Spleen (tissue), 11 donors: ENCODE data around the gene MICAL2. TPM values are rescaled to one million over a fixed set of nuclear protein-coding genes. Genes with fewer than 3 reads are reported as not detected.

ENCODE experiments used
- DNase-seq: peaks from one replicate; pipeline ENCODE4 v3.0.0-alpha.2; 2020
- H3K27ac ChIP-seq, 8 donors: fragments of 200-600 bp; sonication (generic) in 7 of 8; 1 replicate in 4 of 8; 2 replicates in 4 of 8; pipeline versions ENCODE4 v1.5.0 to v1.8.0; 2016 to 2021; ENCODE audit warnings: inconsistent platforms in 4 of 8, mild to moderate bottlenecking in 4 of 8, moderate library complexity in 1 of 8
- H3K27me3 ChIP-seq, 7 donors: fragments of 200-600 bp; sonication (generic) in 6 of 7; replicated peaks in 1 of 7; 1 replicate in 4 of 7; 2 replicates in 3 of 7; pipeline versions ENCODE4 v1.5.0 to v1.8.0; 2016 to 2021; ENCODE audit warnings: inconsistent platforms in 3 of 7, mild to moderate bottlenecking in 1 of 7
- H3K36me3 ChIP-seq, 6 donors: fragments of 200-600 bp; sonication (generic) in 5 of 6; 1 replicate in 4 of 6; 2 replicates in 2 of 6; pipeline versions ENCODE4 v1.5.0 to v1.8.0; 2016 to 2021; ENCODE audit warnings: inconsistent platforms in 2 of 6
- H3K4me1 ChIP-seq, 6 donors: fragments of 200-600 bp; sonication (generic) in 5 of 6; 1 replicate in 3 of 6; 2 replicates in 3 of 6; pipeline versions ENCODE4 v1.5.0 to v1.8.0; 2016 to 2021; ENCODE audit warnings: inconsistent platforms in 3 of 6
- H3K4me3 ChIP-seq, 8 donors: fragments of 200-600 bp; sonication (generic) in 7 of 8; 1 replicate in 4 of 8; 2 replicates in 4 of 8; pipeline versions ENCODE4 v1.5.0 to v1.8.0; 2016 to 2021; ENCODE audit warnings: inconsistent platforms in 4 of 8, mild to moderate bottlenecking in 4 of 8, moderate library complexity in 2 of 8
- H3K9me3 ChIP-seq, 8 donors: fragments of 200-600 bp; sonication (generic) in 7 of 8; 1 replicate in 4 of 8; 2 replicates in 4 of 8; pipeline versions ENCODE4 v1.5.0 to v1.8.0; 2016 to 2021; ENCODE audit warnings: inconsistent platforms in 4 of 8
- POLR2A ChIP-seq, 3 donors: fragments of 450-650 bp; IDR thresholded peaks; one replicate each; pipeline ENCODE4 v1.5.1; 2017; ENCODE audit warnings: antibody characterized with exemption in 3 of 3, mild to moderate bottlenecking in 1 of 3
- POLR2AphosphoS5 ChIP-seq, 3 donors: sonication (generic); formaldehyde crosslinking; IDR thresholded peaks; one replicate each; pipeline ENCODE4 v1.5.1; 2017; ENCODE audit warnings: antibody characterized with exemption in 3 of 3
- WGBS, 5 donors: extraction: QIAGEN DNeasy Blood & Tissue Kit in 3 of 5; methylation state at CpG; one replicate each; pipeline versions ENCODE4 v1.1.5 to v1.1.7; 2013 to 2018; 5-methylcytosine and 5-hydroxymethylcytosine counted together
- intact Hi-C: fragments of 100-400 bp; cut with DNase I; formaldehyde crosslinking; loops from one replicate; pipeline ENCODE4 v1.15.0; 2023; ENCODE audit warnings: low total_unique reads
- polyA plus RNA-seq, 3 donors: library from polyadenylated mRNA; stranded (reverse); fragments of 200-250 nt; gene quantifications; one replicate each; pipeline ENCODE4 v1.2.1, GENCODE V29; 2013
- total RNA-seq, 7 donors: library from RNA; depleted of rRNA in 3 of 7; stranded (reverse); fragments of >200 nt in 3 of 7; fragmentation: NEBNext Ultra II Directional in 4 of 7; extraction: Animal tissue kit (Norgen Biotek cat#: 25700) in 4 of 7; gene quantifications; one replicate each; pipeline versions ENCODE4 v1.1.0 to v1.2.1, GENCODE V29; 2016 to 2021
- TF ChIP-seq, protein P1 (sequence below), 11 experiments: fragments of 200-600 bp in 7 of 11; fragments of 450-650 bp in 4 of 11; sonication (generic) in 4 of 11; IDR thresholded peaks in 8 of 11; conservative IDR thresholded peaks in 3 of 11; 1 replicate in 7 of 11; 2 replicates in 4 of 11; pipeline versions ENCODE4 v1.4.0 to v1.8.0; 2016 to 2021; ENCODE audit warnings: antibody characterized with exemption in 11 of 11, inconsistent platforms in 4 of 11, mild to moderate bottlenecking in 1 of 11
- donor health status: healthy with polysubstance abuse.
- donor health status: DM: no; HTN: no; CAD: no; lungs with moderate emphysema.
- donor health status: DM: no; HTN: no; CAD: no.
- donor health status: Bipolar disorder and iron deficiency.
- donor health status: healthy.
- donor health status: DM: no; HTN: no; CAD: no.
- donor health status: DM: yes; HTN: yes; CAD: no.

Gene MICAL2
- total and polyA plus RNA-seq, 10 donors: 1.9 to 50.8 (median 32.3) TPM

DNA sequence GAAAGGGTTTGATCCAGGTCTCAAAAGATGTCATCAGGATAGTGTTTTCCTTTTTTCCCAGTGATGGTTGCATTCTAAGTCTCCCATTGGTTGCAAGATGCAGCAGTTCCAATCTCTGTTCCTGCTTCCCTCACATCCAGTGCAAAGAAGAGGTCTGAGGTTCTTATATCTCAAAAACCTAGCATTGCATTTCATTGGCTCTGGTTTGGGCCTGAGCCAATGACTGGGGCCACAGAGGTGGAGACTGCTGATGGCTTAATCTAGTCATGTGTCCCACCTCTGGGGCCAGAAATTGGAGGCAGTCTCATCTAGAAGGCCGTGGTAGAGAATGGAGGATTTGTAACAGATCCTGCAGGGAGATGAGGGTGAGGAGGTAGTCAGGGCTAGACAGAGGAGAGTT lies 13.2 kb upstream of the MICAL2 start:
- Histone ChIP-seq H3K27ac (no peak overlapping the region), H3K4me1 (peaks cover 0 to 24% (median 5%) of the 10 kb centered on the region in 6 donors), H3K9me3 (no peaks in the 10 kb centered on the region), H3K27me3 (peaks cover 0 to 3% (median 0%) of the 10 kb centered on the region in 7 donors), H3K36me3 (no peaks in the 10 kb centered on the region), H3K4me3 (no peak overlapping the region)
- 72 to 88% (median 79%) methylated on average over 1 of the region's 1 CpG for WGBS, 5 donors
- intact Hi-C loops: no loop called here
- DNase-seq: no peak
- TF ChIP-seq, protein P1, sequence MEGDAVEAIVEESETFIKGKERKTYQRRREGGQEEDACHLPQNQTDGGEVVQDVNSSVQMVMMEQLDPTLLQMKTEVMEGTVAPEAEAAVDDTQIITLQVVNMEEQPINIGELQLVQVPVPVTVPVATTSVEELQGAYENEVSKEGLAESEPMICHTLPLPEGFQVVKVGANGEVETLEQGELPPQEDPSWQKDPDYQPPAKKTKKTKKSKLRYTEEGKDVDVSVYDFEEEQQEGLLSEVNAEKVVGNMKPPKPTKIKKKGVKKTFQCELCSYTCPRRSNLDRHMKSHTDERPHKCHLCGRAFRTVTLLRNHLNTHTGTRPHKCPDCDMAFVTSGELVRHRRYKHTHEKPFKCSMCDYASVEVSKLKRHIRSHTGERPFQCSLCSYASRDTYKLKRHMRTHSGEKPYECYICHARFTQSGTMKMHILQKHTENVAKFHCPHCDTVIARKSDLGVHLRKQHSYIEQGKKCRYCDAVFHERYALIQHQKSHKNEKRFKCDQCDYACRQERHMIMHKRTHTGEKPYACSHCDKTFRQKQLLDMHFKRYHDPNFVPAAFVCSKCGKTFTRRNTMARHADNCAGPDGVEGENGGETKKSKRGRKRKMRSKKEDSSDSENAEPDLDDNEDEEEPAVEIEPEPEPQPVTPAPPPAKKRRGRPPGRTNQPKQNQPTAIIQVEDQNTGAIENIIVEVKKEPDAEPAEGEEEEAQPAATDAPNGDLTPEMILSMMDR (IDR thresholded peaks at IDR 0.05 in 8 of 11, conservative IDR thresholded peaks at IDR 0.05 in 3 of 11): no peak
- TF ChIP-seq POLR2A (IDR thresholded peaks at IDR 0.05): no peak
- no peak for TF ChIP-seq POLR2AphosphoS5 (IDR thresholded peaks at IDR 0.05)

- intact Hi-C loops: no loop called here
- Histone ChIP-seq H3K4me1 (peaks cover 0 to 29% (median 5%) of the 10 kb centered on the region in 6 donors), H3K36me3 (no peaks in the 10 kb centered on the region), H3K9me3 (no peaks in the 10 kb centered on the region), H3K27me3 (peaks cover 0 to 4% (median 0%) of the 10 kb centered on the region in 7 donors), H3K4me3 (no peak overlapping the region), H3K27ac (no peak overlapping the region)
- 78 to 89% (median 84%) methylated on average over 3 of the region's 3 CpGs for WGBS, 5 donors
- TF ChIP-seq, protein P1 (IDR thresholded peaks at IDR 0.05 in 8 of 11, conservative IDR thresholded peaks at IDR 0.05 in 3 of 11): no peak
- TF ChIP-seq POLR2A (IDR thresholded peaks at IDR 0.05) (no peak), POLR2AphosphoS5 (IDR thresholded peaks at IDR 0.05) (no peak)
- DNase-seq: no peak
These were observed 11.8 kb upstream of the MICAL2 start for GRCh38 chr11:12098601-12099000.

DNA sequence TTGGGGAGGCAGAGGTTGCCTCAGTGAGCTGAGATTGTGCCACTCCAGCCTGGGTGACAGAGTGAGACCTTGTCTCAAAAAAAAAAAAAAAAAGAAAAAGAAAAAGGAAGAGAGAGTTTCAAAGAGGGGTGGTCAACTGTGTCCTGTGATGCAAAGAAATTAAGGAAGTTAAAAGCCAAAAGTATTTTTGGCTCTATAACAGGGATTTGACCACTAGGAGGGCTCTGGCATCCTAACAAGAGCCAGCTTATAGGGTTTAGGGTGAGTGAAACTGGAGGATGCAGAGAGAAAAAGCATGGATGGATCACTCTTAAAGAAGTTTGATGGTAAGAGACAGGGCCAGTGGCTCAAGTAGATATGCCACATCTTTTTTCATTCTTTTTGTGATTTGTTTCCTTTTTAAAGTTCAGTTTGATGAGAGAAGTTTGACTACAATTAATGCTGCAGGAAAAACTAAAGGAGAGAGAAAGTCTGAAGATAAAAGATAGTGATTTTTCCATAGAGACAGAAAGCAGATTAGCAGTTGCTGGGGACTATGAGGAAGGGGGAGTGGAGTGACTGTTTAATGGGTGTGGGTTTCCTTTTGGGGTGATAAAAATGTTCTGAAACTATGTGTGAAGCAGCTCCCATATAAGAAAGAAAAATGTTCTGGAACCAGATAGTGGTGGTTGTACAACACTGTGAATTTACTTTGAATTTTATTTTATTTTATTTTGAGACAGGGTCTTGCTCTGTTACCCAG lies 11.1 kb upstream of the MICAL2 start:
- TF ChIP-seq, protein P1 (IDR thresholded peaks at IDR 0.05 in 8 of 11, conservative IDR thresholded peaks at IDR 0.05 in 3 of 11): no peak
- TF ChIP-seq POLR2AphosphoS5 (IDR thresholded peaks at IDR 0.05): no peak
- no peak for TF ChIP-seq POLR2A (IDR thresholded peaks at IDR 0.05)
- no peak for DNase-seq
- no peaks in the 10 kb centered on the region for H3K9me3 ChIP-seq
- H3K4me3 ChIP-seq: no peak overlapping the region
- H3K27ac ChIP-seq: no peak overlapping the region
- H3K36me3 ChIP-seq: no peaks in the 10 kb centered on the region
- H3K27me3 ChIP-seq: peaks cover 0 to 4% (median 0%) of the 10 kb centered on the region in 7 donors
- intact Hi-C loops: no loop called here
- H3K4me1 ChIP-seq: peaks cover 0 to 25% (median 5%) of the 10 kb centered on the region in 6 donors

GRCh38 chr11:12100429-12100828 lies 10.0 kb upstream of the MICAL2 start:
- WGBS, 5 donors: 75 to 97% (median 84%) methylated on average over 8 of the region's 8 CpGs
- no peaks in the 10 kb centered on the region for H3K36me3 ChIP-seq
- no peaks in the 10 kb centered on the region for H3K9me3 ChIP-seq
- peaks cover 0 to 16% (median 5%) of the 10 kb centered on the region in 6 donors for H3K4me1 ChIP-seq
- no peak overlapping the region for H3K27ac ChIP-seq
- no peak overlapping the region for H3K4me3 ChIP-seq
- intact Hi-C loops: no loop called here
- no peak for DNase-seq
- peaks cover 0 to 4% (median 0%) of the 10 kb centered on the region in 7 donors for H3K27me3 ChIP-seq
- TF ChIP-seq POLR2AphosphoS5 (IDR thresholded peaks at IDR 0.05): no peak
- TF ChIP-seq, protein P1 (IDR thresholded peaks at IDR 0.05 in 8 of 11, conservative IDR thresholded peaks at IDR 0.05 in 3 of 11): no peak
- no peak for TF ChIP-seq POLR2A (IDR thresholded peaks at IDR 0.05)
